ENCODE results near the gene ZNG1F. TPM values are rescaled to one million over a fixed set of nuclear protein-coding genes. Genes with fewer than 3 reads are reported as not detected.
"Not testable (repeated sequence)": the region's sequence is repeated elsewhere in the genome, so short reads cannot be mapped to it uniquely, and the experiment has no call there.

The ZNG1F gene
- polyA plus RNA-seq, 1 experiment: 7.6 TPM

DNA sequence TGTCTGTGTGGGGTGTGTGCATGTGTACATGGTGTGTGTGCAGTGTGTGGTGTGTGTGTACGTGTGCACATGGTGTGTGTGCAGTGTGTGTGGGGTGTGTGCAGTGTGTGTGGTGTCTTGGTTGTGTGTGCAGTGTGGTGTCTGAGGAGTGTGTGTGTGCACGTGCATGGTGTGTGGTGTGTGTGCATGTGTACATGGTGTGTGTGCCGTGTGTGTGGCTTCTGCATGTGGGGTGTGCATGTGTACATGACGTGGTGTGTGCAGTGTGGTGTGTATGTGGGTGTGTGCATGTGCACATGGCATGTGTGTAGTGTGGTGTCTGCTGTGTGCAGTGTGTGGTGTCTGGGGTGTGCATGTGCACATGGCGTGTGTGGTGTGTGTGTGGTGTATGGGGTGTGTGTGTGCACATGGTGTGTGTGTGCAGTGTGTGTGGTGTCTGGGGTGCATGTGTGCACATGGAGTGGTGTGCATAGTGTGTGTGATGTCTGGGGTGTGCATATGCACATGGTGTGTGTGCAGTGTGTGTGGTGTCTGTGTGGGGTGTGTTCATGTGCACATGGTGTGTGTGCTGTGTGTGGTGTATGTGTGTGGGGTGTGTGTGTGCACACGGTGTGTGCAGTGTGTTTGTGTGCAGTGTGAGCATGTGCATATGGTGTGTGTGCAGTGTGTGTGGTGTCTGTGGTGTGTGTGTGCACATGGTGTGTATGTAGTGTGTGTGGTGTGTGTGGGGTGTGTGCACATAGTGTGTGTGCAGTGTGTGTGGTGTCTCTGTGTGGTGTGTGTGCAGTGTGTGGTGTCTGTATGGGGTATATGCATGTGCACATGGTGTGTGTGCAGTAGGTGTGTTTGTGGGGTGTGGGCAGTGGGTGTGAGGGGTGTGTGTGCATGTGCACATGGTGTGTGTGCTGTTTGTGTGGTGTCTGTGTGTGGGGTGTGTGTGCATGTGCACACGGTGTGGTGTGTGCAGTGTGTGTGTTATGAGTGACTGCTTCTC lies 40.6 kb upstream of the ZNG1F start:
- no peak for TF ChIP-seq CTCF (IDR thresholded peaks at IDR 0.05; ENCODE audit: low read depth, low read length)
- H3K9me3 ChIP-seq (ENCODE audit: control insufficient read depth, insufficient read depth, low read length): peaks cover 22% of the 10 kb centered on the region
- POLR2A ChIA-PET: no interaction called here
- DNase-seq (ENCODE audit: low read depth, low spot score): peak; percentile 15
- no peak overlapping the region for H3K4me3 ChIP-seq (ENCODE audit: low read depth, low read length)
- CTCF ChIA-PET: no interaction called here
- no peaks in the 10 kb centered on the region for H3K27me3 ChIP-seq (ENCODE audit: control insufficient read depth, insufficient read depth, low read length)
- no peak overlapping the region for H3K27ac ChIP-seq (ENCODE audit: low read depth, low read length)

- H3K9me3 ChIP-seq (ENCODE audit: control insufficient read depth, insufficient read depth, low read length); POLR2A ChIA-PET; H3K27ac ChIP-seq (ENCODE audit: low read depth, low read length); CTCF ChIA-PET; H3K4me3 ChIP-seq (ENCODE audit: low read depth, low read length); DNase-seq (ENCODE audit: low read depth, low spot score); H3K27me3 ChIP-seq (ENCODE audit: control insufficient read depth, insufficient read depth, low read length): not testable (repeated sequence)
These were observed 30.7 kb upstream of the ZNG1F start for GRCh38 chr9:41219831-41220230.

DNA sequence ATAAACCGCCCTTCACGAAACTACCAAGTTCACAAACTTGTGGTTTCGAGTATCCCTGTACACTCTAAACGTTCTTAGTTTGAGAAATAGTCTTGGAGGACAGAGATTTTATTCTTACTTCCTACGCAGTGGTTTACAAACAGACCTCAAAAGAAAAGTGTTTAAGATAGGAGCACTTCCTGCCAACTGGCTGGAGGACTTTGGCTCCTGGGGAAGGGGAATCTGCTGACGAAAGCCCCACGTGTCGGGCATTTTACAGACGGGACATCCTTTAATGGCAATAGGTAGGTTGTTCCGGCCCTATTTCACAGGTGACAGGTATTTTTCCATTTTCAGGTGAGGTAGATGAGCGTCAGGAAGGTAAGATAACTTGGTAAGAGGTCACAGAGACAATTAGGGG lies 678 bp downstream of the ZNG1F start:
- DNase-seq (ENCODE audit: low read depth, low spot score); H3K27me3 ChIP-seq (ENCODE audit: control insufficient read depth, insufficient read depth, low read length); H3K9me3 ChIP-seq (ENCODE audit: control insufficient read depth, insufficient read depth, low read length); POLR2A ChIA-PET; H3K27ac ChIP-seq (ENCODE audit: low read depth, low read length); CTCF ChIA-PET; H3K4me3 ChIP-seq (ENCODE audit: low read depth, low read length): not testable (repeated sequence)

GRCh38 chr9:41174994-41175393 lies 14.1 kb downstream of the ZNG1F start:
- POLR2A ChIA-PET; H3K27ac ChIP-seq (ENCODE audit: low read depth, low read length); H3K4me3 ChIP-seq (ENCODE audit: low read depth, low read length); DNase-seq (ENCODE audit: low read depth, low spot score); H3K27me3 ChIP-seq (ENCODE audit: control insufficient read depth, insufficient read depth, low read length); H3K9me3 ChIP-seq (ENCODE audit: control insufficient read depth, insufficient read depth, low read length); CTCF ChIA-PET: not testable (repeated sequence)

- H3K9me3 ChIP-seq (ENCODE audit: control insufficient read depth, insufficient read depth, low read length); H3K4me3 ChIP-seq (ENCODE audit: low read depth, low read length); CTCF ChIA-PET; H3K27ac ChIP-seq (ENCODE audit: low read depth, low read length); DNase-seq (ENCODE audit: low read depth, low spot score); H3K27me3 ChIP-seq (ENCODE audit: control insufficient read depth, insufficient read depth, low read length); POLR2A ChIA-PET: not testable (repeated sequence)
These were observed 39.0 kb downstream of the ZNG1F start for GRCh38 chr9:41150116-41150515.

- H3K9me3 ChIP-seq (ENCODE audit: control insufficient read depth, insufficient read depth, low read length); POLR2A ChIA-PET; H3K27me3 ChIP-seq (ENCODE audit: control insufficient read depth, insufficient read depth, low read length); DNase-seq (ENCODE audit: low read depth, low spot score); H3K4me3 ChIP-seq (ENCODE audit: low read depth, low read length); H3K27ac ChIP-seq (ENCODE audit: low read depth, low read length); CTCF ChIA-PET: not testable (repeated sequence)
These were observed 47.2 kb downstream of the ZNG1F start for GRCh38 chr9:41141878-41142277.

DNA sequence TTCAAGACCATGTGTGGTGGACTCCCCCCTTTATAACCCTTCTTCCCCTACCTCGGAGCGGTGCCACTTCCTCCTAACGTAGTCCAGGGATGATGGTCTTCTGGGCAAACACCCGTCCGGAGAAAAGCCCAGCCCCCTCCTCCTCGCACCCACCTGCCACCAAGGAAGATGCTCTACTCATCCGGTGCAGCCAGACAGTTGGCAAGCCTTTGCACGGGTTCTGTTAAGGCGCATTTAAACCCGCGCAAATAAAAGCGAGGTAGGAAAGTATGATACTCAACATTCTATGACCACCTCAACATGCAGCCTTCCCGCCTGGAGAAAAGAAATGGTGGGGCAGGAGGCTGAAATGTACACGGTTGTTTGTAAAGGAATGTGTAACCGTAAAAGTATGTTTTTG lies 60.5 kb downstream of the ZNG1F start, which contains the start of gene FOXD4L6:
TSS of gene FOXD4L6 (minus strand) at position 101 of the 400 bp plus-strand sequence. CDS start 298 bp downstream, outside the sequence.
- H3K27me3 ChIP-seq (ENCODE audit: control insufficient read depth, insufficient read depth, low read length); H3K4me3 ChIP-seq (ENCODE audit: low read depth, low read length); H3K9me3 ChIP-seq (ENCODE audit: control insufficient read depth, insufficient read depth, low read length); DNase-seq (ENCODE audit: low read depth, low spot score); CTCF ChIA-PET; H3K27ac ChIP-seq (ENCODE audit: low read depth, low read length); POLR2A ChIA-PET: not testable (repeated sequence)

- POLR2A ChIA-PET; CTCF ChIA-PET; H3K4me3 ChIP-seq (ENCODE audit: low read depth, low read length); H3K27me3 ChIP-seq (ENCODE audit: control insufficient read depth, insufficient read depth, low read length); DNase-seq (ENCODE audit: low read depth, low spot score); H3K27ac ChIP-seq (ENCODE audit: low read depth, low read length); H3K9me3 ChIP-seq (ENCODE audit: control insufficient read depth, insufficient read depth, low read length): not testable (repeated sequence)
These were observed 62.2 kb downstream of the ZNG1F start for GRCh38 chr9:41126746-41127446.

- H3K27ac ChIP-seq (ENCODE audit: low read depth, low read length); H3K27me3 ChIP-seq (ENCODE audit: control insufficient read depth, insufficient read depth, low read length); POLR2A ChIA-PET; DNase-seq (ENCODE audit: low read depth, low spot score); CTCF ChIA-PET; H3K4me3 ChIP-seq (ENCODE audit: low read depth, low read length); H3K9me3 ChIP-seq (ENCODE audit: control insufficient read depth, insufficient read depth, low read length): not testable (repeated sequence)
These were observed 63.2 kb downstream of the ZNG1F start for GRCh38 chr9:41125936-41126335.

DNA sequence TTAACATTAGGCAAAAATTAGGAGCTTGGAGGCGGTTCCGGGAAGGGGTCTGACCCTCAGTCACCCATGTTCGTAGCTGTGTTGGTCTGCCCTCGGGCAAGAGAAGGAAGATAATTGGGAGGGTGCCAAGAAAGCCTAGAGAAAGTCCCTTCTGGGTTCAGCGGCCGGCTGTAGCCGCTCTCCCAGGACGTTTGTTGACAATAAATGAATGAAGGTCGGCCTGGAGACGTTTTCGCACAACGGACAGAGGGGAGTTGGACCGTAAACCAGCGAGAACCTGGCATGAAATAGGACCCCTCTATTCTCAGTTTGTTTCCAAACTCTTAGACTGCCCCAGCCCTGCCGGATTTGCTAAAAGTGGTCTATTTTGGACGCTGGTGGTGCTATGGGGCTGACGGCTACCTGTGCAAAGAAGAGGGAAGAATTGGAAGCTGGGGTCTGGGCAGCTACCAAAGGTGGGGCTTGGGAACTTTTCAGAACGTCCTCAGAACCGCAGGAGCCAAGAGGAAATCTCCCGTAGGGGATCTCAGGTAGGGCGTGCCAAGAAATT lies 63.9 kb downstream of the ZNG1F start:
- POLR2A ChIA-PET; H3K27me3 ChIP-seq (ENCODE audit: control insufficient read depth, insufficient read depth, low read length); H3K9me3 ChIP-seq (ENCODE audit: control insufficient read depth, insufficient read depth, low read length); CTCF ChIA-PET; DNase-seq (ENCODE audit: low read depth, low spot score); H3K27ac ChIP-seq (ENCODE audit: low read depth, low read length); H3K4me3 ChIP-seq (ENCODE audit: low read depth, low read length): not testable (repeated sequence)

Measured in AG04450 (cell line).